GM21786 (cell line): ENCODE data around the gene CLDN9.

ENCODE experiments used
- ATAC-seq: cut with Tn5 transposase; IDR thresholded peaks from one replicate; pipeline ENCODE4 v1.9.1; 2021; ENCODE audit not compliant: unreplicated experiment

Gene CLDN9

DNA sequence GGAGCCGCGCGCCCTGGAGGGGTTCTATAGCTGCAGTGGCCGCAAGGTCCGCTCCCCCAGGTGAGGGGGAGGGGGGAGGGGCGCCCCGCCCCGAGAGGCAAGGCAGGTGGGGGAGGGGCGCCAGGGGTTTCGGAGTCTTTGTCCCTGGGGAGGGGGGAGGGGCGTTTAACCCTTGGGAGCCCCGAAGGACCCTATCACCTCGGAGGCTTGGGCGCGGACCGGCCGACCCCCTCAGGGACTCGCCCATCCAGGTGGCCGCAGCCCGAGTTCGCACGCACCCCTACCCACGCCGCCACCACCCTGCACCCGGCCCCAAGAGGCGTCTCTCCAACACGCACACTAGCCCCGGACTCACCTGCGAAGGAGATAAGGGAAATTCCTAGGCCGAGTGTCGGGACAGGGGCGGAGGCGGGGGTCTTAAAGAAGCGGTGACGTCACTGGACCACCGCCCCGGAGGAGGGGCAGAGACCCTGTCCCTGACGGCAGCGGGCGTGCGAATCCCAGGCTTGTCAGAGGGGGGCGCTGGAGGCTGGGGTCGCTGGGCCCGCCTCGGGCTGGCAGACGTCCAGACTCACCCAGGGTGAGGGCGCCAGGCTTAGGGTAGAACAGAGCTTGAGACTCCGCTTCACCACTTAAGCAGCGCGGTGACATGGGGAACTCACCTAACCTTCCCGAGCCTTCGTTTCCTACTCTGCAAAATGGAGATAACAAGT, 5.2 kb downstream of the CLDN9 start, which contains the start of gene CLDN6:
CLDN6 (minus strand) TSS at position 390 of the 713 bp plus-strand sequence. CDS start 2,162 bp downstream, outside the sequence.
- no peak for ATAC-seq

DNA sequence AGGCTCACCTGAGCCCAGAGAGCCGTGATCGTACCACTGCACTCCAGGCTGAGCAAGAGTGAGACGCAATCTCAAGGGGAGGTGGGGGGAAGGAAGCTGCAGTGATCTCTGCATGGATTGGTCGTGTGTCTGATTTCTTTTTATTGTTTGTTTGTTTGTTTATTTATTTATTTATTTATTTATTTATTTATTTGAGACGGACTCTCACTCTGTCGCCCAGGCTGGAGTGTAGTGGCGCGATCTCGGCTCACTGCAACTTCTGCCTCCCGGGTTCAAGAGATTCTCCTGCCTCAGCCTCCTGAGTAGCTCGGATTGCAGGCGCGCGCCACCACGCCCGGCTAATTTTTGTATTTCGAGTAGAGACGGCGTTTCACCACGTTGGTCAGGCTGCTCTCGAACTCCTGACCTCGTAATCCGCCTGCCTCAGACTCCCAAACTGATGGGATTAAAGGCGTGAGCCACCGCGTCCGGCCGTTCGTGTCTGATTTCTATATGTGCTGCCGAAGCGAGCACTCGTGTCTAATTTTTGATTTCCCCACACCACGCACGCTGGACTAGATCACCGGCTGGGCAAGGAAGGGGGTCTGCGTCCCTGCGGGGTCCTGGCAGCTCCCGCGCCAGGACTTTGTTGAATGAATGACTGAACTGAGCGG, 7.0 kb downstream of the CLDN9 start:
- ATAC-seq = no peak

DNA sequence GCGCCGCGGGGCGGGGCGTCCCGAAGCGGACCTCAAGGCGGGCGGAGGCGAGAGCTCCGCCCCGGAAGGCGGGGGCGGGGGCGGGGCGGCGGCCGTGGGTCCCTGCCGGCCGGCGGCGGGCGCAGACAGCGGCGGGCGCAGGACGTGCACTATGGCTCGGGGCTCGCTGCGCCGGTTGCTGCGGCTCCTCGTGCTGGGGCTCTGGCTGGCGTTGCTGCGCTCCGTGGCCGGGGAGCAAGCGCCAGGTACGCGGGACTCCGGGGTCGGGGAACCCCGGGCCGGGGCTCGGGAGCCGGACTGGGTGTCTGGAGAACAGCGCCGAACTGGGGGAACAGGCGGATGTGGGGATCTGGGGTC, 7.5 kb downstream of the CLDN9 start, which contains the start of gene TNFRSF12A:
TNFRSF12A (plus strand) TSS at position 122 of the 357 bp plus-strand sequence; CDS start at position 152, 30 bp downstream.
- no peak for ATAC-seq

DNA sequence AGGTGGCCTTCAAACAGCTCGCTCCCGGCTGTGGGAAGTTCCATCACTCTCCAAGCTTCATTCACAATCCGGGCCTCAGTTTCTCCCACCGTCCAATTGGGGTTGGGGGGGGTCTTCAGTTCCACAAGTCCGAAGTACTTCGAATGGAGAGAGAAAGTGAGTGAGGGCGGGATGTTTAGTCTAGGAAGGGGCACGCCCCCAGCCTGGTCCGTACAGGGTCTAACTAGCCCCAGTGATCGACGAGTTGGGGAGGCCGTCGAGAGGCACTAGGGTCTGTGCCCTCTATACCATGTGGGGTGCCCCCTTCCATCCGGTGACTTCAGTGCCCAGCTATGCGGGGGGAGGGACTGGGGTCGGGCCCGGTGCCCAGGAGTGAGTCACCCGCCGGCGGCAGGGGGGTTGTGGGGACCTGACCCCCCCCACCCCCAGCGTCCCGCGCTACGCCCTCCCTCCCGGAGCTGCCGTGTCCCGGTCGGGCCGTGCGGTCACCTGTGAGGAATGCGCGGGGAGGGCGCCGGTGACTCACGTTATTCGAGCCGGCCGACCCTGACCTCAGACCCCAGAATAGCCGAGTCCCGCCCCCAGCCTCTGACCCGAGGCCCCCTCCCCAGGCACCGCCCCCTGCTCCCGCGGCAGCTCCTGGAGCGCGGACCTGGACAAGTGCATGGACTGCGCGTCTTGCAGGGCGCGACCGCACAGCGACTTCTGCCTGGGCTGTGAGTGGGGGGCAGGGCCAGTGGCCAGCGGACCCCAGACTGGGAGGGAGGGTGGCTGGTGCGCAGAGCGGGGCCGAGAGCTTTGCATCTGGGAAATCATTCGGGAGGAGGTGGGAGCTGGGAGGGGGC, 8.1 kb downstream of the CLDN9 start:
- no peak for ATAC-seq

DNA sequence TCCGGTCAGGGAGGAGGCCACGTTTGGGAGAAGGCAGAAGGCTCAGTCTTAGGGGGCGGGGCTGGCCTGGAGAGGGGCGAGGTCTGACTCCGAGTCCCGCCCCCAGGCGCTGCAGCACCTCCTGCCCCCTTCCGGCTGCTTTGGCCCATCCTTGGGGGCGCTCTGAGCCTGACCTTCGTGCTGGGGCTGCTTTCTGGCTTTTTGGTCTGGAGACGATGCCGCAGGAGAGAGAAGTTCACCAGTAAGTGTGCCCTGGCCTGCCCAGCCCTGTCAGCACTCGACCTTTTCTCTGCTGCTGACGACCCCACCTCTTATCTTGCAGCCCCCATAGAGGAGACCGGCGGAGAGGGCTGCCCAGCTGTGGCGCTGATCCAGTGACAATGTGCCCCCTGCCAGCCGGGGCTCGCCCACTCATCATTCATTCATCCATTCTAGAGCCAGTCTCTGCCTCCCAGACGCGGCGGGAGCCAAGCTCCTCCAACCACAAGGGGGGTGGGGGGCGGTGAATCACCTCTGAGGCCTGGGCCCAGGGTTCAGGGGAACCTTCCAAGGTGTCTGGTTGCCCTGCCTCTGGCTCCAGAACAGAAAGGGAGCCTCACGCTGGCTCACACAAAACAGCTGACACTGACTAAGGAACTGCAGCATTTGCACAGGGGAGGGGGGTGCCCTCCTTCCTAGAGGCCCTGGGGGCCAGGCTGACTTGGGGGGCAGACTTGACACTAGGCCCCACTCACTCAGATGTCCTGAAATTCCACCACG, 8.9 kb downstream of the CLDN9 start:
- no peak for ATAC-seq

DNA sequence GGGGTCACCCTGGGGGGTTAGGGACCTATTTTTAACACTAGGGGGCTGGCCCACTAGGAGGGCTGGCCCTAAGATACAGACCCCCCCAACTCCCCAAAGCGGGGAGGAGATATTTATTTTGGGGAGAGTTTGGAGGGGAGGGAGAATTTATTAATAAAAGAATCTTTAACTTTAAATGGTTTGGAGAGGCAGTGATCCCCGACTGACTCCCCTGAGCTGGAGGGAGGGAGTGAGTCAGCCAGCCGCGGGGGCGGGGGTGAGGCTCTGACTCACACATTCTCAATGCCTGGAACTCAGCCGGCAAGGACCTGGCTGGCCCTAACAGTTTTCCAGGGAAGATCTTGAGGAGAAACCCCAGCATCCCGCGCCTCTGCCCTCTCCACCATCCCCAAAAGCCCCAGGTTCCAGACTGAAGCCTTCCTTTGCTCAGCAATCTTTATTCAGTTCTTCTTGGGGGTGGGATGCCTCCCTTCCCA, 9.5 kb downstream of the CLDN9 start:
- ATAC-seq = no peak

DNA sequence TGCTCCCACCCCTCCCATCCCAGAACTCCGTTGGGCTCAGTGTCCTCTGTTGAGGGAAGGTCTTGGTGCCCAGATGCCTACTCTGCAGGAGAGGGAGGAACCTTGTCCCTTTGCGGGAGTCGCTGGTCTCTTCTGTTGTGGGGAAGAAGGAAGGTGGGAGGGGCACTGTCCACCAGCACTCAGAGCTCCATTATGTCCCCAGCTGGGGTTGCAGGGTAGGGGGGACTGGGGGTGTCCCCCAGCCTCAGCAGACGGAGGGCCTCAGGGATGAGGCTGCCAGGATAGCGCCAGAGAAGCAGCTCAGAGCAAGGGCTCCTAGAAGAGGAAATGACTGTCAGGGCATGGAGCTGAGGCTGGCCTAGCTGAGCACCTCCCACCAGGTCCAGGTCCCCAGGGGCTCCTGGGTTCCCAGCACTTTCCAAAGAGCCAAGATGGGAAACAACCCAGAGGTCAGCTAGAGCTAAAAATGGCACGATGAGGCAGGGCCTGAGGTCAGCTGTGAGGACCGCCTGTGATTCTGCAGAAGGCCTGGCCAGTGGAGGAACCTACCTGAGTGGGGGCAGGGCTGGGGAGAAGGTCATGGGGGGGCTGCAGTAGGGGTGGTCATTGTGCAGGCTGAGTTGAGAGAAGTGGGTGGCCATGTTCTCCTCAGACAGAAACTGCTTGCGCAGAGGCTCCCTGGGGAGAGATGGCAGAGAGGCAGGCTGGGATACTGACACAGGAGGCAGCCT, 10.1 kb downstream of the CLDN9 start:
- no peak for ATAC-seq

DNA sequence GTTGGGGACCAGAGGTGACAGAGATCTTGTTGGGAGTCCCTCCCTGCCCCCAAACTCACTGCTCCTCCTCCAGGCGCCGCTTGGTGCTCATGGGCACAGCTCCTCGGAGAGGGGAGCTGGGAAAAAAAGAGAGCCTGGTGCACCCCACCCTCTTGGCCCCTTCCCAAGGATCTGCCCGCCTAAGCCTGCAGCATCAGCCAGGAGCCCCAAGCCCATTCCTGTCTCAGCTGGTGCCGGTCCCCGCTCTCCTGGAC, 10.6 kb downstream of the CLDN9 start:
- no peak for ATAC-seq

DNA sequence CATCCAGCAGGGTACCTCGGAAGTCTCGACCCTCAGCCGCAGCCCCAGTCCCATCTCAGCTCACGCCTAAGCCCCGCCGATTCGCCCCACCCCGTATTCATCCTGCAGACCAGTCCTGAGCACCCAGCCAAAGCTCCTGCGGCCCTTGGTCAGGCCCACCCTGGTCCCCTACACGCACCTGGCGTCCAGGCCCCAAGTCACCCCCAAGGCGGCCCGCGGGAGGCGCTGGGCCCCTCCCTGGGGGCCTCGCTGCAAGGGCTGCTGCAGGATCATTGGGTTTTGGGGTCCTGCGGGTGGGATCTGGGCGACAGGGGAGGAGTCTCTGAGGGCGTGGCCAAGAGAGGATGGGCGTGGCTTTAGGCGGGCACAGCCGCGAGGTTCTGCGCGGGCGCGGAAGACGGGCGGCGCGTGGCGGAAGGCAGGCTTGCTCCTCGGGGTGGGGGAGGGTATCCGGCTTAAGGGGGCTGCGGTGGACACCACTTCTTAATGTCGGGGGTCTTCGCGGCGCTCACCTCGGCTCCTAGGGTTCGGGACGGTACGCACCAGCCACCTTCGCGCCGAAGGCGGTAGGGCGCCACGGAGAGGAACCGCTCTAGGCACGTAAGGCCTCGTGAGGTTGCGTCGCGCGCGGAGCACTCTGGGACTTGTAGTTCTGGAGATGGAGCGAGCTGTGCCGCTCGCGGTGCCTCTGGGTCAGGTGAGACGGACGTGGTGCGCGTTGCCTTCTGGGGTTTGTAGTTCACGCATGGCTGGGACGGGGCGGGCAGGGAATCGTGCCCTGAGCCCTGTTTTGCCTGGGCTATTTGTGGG, 11.2 kb downstream of the CLDN9 start, which contains the start of the genes HCFC1R1 and THOC6:
HCFC1R1 (minus strand) TSS at position 274 of the 810 bp plus-strand sequence; CDS start at position 273, 1 bp downstream.
THOC6 (plus strand) TSS at position 367 of the 810 bp plus-strand sequence; CDS start at position 659, 292 bp downstream.
- ATAC-seq = peak; percentile 81

DNA sequence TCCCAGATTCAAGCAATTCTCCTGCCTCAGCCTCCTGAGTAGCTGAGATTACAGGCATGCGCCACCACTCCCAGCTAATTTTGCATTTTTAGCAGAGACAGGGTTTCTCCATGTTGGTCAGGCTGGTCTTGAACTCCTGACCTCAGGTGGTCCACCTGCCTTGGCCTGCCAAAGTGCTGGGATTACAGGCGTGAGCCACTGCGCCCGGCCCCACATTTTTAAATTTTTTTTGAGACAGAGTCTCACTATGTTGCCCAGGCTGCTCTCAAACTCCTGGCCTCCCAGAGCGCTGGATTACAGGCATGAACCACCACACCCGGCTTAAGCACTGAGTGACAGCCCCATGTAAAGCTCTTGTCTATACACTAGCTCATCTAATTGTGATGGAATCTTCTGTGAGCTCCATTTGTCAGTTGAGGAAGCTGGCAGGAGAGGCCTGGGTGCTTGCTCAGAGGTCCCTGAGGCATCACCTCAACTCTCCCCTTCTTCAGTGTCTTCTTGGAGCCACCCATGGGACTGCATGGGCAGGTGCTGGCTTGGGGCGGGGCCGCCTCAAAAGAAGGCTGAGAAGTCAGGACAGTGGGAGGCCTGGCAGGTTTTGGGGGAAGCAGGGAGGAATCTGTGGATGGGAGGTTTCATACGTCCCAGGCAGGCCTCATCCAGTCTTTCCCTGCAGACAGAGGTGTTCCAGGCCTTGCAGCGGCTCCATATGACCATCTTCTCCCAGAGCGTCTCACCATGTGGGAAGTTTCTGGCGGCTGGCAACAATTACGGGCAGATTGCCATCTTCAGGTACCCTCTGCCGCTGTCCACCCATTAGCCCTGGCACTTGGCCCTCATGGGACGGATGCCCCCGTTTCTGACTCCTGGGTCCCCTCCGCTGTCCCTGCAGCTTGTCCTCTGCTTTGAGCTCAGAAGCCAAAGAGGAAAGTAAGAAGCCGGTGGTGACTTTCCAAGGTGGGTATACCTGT, 12.6 kb downstream of the CLDN9 start:
- no peak for ATAC-seq

DNA sequence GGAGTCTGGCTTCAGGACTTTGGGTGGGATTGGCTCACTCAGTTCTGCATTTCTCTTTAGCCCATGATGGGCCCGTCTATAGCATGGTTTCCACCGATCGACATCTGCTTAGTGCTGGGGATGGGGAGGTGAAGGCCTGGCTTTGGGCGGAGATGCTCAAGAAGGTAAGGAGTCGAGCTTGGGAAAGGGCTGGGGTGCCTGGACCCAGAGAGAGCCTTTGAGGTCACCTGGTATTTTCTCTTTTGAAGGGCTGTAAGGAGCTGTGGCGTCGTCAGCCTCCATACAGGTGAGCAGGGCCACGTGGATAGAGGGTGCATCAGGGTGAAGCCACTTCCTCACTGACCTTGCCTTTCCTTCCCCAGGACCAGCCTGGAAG, 13.3 kb downstream of the CLDN9 start:
- no peak for ATAC-seq

DNA sequence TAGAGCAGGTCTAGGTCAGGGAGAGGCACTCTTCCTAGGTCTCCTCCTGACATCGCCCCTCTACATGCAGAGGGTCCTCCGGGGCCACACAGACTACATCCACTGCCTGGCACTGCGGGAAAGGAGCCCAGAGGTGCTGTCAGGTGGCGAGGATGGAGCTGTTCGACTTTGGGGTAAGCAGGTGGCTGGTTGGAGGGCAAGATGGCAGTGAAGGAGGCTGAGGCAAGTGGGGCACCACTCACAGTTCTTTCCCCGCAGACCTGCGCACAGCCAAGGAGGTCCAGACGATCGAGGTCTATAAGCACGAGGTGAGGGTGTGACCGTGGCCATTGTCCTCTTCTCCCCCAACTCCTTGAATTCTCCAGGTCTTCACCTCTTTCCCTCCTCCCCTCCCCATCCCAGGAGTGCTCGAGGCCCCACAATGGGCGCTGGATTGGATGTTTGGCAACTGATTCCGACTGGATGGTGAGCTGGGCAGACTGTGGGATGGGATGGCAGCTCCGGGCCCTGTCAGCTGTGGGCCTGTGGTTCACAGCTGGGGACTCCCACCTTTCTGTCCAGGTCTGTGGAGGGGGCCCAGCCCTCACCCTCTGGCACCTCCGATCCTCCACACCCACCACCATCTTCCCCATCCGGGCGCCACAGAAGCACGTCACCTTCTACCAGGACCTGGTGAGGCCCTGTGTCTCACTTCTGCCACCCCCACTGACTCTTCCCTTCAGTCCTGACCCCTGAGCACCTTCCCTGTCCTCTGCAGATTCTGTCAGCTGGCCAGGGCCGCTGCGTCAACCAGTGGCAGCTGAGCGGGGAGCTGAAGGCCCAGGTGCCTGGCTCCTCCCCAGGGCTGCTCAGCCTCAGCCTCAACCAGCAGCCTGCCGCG, 14.1 kb downstream of the CLDN9 start:
- ATAC-seq = no peak

DNA sequence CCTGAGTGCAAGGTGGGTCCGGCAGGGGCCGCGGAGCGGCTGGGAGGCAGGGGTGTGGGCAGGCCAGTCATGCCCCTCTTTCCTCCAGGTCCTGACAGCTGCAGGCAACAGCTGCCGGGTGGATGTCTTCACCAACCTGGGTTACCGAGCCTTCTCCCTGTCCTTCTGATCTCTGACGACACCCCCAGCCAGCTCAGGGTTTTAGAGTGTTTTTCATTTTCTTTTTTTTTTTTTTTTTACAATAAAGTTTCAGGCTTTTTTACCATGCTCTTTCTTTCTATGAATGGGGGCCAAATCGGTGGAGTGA, 14.7 kb downstream of the CLDN9 start:
- ATAC-seq = no peak

DNA sequence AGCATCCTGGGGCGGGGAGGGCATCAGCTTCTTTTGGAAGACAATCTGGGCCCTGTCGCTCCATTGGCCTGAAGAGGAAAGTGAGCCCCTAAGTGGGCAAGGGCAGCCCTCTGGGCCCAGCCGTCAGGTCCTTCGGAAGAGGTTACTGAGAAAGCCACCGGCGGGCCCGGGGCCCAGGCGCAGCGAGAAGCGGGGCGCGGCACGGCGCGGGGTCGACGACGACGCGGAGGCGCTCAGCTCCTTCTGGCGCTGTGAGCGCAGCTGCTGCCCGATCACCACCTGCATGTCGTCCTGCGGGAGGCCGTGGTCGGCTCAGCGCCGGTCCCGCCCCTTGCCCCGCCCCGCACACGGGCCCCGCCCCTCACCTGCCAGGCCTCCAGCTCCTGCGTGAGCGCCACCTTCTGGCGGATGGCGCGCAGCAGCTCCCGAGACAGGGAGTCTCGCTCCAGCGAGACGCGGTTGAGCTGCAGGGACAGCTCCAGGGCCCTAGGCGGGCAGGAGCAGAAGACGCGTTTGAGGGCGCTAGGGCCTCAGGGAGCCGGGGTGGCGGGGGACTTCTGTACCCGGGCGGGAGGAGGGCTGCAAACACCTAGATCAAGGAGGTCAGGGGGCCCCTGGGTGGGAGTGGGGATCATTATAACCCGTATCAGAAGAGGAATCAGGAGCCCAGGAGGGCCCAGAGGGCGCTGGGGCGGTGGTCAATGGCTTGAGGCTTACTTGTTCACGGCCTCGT, 15.4 kb downstream of the CLDN9 start:
- no peak for ATAC-seq

DNA sequence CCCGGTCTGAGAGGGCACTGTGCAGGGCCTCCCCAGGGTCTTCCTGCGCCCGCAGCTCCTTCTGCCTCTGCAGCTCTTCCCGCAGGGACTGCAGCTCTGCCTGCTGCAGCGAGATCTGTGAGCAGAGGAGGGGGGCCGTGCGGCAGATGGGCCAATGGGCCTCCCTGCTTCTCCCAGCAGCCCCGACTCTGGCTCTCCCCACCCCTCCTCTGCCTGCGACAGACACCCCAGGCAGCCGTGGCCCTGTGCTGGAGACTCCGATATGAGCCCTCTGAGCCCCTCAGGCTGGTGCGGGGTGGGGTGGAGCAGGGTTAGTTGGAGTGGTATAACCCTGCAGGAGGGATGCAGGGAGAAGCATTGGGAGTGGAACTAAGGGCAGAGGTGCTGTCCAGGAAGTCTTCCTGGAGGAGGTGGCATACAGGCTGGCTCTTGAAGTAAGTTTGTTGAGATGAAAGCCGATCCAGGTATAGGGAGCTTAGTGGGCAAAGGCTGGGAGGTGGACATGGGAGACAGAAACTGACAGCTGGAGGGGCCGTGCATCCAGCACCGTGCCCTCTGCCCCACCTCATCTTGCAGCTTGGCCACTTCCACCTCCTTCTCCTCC, 16.1 kb downstream of the CLDN9 start:
- no peak for ATAC-seq

DNA sequence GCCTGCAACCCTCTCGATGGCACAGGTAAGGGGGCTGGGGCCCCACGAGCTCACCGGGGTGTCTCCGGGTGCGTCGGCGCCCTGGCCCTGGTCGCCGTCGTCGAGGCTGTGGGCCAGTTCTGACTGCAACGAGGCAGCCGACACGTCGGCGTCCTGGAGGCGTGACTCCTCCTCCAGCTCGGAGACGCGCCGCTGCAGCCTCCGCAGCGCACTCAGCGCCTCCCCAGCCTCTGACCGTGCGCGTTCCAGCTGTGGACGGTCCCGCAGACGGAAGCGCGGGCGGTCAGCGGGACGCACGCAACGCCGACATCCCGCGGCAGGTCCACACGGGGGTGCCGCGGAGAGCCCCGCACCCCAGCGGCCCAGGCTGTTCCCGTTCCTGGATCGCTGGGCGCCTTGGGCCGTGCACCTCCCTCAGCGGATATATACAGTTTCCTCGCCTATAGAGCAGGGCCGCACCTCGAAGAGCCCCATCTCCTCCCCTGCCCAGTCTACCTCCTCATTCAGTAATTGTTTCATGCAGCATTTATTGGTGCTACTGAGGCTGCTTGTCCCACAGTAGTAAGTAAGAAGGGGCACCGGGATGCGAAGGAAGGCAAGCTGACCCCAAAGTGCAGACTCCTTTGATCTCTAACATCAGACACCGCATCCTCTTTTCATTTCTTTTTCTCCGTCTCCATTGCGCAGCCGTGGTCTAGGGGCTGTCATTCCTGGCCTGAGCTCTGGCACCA, 16.9 kb downstream of the CLDN9 start:
- no peak for ATAC-seq
